Endothelial cell of umbilical vein (primary cell): ENCODE data around the gene RAC2.

ENCODE experiments used
- EZH2 ChIP-seq: IDR thresholded peaks from 2 replicates; pipeline ENCODE4 v1.6.1; 2012; ENCODE audit warnings: borderline replicate concordance, low read depth, mild to moderate bottlenecking, moderate library complexity, low read length, inconsistent platforms; ENCODE audit not compliant: severe bottlenecking
- POLR2A ChIP-seq: IDR thresholded peaks from 2 replicates; pipeline ENCODE4 v1.6.1; 2012; ENCODE audit warnings: low read depth, mild to moderate bottlenecking, control low read depth, low read length
- POLR2AphosphoS5 ChIP-seq: IDR thresholded peaks from 2 replicates; pipeline ENCODE4 v1.6.1; 2012; ENCODE audit warnings: low read depth, mild to moderate bottlenecking, control low read depth, low read length, moderate library complexity; ENCODE audit not compliant: insufficient read depth
- TF ChIP-seq, protein P1 (sequence below), 2 donors: IDR thresholded peaks; 1 replicate in 1 of 2; 2 replicates in 1 of 2; pipeline ENCODE4 v1.5.1; 2011; ENCODE audit warnings: low read length in 2 of 2, mild to moderate bottlenecking in 2 of 2, moderate library complexity in 2 of 2, control low read depth in 1 of 2, inconsistent platforms in 1 of 2, low read depth in 1 of 2; ENCODE audit not compliant: insufficient read depth in 1 of 2; ENCODE audit errors: extremely low read depth in 1 of 2
- TF ChIP-seq, protein P2 (sequence below): IDR thresholded peaks from 2 replicates; pipeline ENCODE4 v1.6.1; 2011; ENCODE audit not compliant: insufficient read depth, insufficient read length

DNA sequence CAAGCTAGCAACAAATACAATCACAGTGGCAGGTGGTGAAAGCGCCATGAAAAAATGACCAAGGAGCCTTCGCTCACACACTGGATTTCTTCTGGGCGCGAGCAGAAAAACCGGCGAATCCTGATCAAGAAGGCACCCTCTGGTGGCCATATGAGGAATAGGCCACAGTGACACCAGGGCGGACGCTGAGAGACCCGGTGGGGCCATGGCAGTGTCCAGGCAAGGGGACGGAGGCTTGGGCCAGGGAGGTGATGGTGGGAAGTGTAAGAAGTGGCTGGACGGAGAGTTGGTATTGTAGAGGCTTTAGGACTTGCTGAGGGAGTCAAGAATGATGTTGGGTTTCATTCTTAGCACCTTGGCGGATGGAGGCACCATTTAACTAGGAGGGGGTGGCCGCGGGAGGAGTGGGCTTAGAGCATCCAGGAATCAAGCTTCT is 16.9 kb upstream of the RAC2 start:
- TF ChIP-seq, protein P1, sequence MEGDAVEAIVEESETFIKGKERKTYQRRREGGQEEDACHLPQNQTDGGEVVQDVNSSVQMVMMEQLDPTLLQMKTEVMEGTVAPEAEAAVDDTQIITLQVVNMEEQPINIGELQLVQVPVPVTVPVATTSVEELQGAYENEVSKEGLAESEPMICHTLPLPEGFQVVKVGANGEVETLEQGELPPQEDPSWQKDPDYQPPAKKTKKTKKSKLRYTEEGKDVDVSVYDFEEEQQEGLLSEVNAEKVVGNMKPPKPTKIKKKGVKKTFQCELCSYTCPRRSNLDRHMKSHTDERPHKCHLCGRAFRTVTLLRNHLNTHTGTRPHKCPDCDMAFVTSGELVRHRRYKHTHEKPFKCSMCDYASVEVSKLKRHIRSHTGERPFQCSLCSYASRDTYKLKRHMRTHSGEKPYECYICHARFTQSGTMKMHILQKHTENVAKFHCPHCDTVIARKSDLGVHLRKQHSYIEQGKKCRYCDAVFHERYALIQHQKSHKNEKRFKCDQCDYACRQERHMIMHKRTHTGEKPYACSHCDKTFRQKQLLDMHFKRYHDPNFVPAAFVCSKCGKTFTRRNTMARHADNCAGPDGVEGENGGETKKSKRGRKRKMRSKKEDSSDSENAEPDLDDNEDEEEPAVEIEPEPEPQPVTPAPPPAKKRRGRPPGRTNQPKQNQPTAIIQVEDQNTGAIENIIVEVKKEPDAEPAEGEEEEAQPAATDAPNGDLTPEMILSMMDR (IDR thresholded peaks at IDR 0.05; ENCODE audit: extremely low read depth in 1 of 2, insufficient read depth in 1 of 2, low read depth in 1 of 2, low read length in 2 of 2) = peak; percentile 91 to 92
- TF ChIP-seq, protein P2, sequence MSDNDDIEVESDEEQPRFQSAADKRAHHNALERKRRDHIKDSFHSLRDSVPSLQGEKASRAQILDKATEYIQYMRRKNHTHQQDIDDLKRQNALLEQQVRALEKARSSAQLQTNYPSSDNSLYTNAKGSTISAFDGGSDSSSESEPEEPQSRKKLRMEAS = no peak
- no peak for TF ChIP-seq POLR2AphosphoS5
- no peak for TF ChIP-seq EZH2
- TF ChIP-seq POLR2A = no peak
